Suprapubic skin (tissue), 4 donors: Measurements from ENCODE around the gene TTYH1.
"Not testable (repeated sequence)": the region's sequence is repeated elsewhere in the genome, so short reads cannot be mapped to it uniquely, and the experiment has no call there.

Experiments used
- CTCF ChIP-seq, 2 donors: fragments of 200-600 bp in 1 of 2; fragments of 450-650 bp in 1 of 2; sonication (generic) in 1 of 2; IDR thresholded peaks; one replicate each; pipeline ENCODE4 v1.5.1; 2016 to 2019; ENCODE audit warnings: antibody characterized with exemption in 2 of 2, mild to moderate bottlenecking in 1 of 2, moderate library complexity in 1 of 2
- EP300 ChIP-seq: sonication (generic); formaldehyde crosslinking; IDR thresholded peaks from one replicate; pipeline ENCODE4 v1.6.1; 2017; ENCODE audit warnings: antibody characterized with exemption
- POLR2A ChIP-seq, 2 donors: fragments of 450-650 bp; IDR thresholded peaks; one replicate each; pipeline ENCODE4 v1.6.1; 2017; ENCODE audit warnings: antibody characterized with exemption in 2 of 2, mild to moderate bottlenecking in 2 of 2, moderate library complexity in 2 of 2
- POLR2AphosphoS5 ChIP-seq, 3 donors: sonication (generic); formaldehyde crosslinking; IDR thresholded peaks; one replicate each; pipeline ENCODE4 v1.6.1; 2017; ENCODE audit warnings: antibody characterized with exemption in 3 of 3

- TF ChIP-seq CTCF (IDR thresholded peaks at IDR 0.05); EP300; POLR2A (IDR thresholded peaks at IDR 0.05); POLR2AphosphoS5 (IDR thresholded peaks at IDR 0.05): not testable (repeated sequence)
These were observed 39.9 kb upstream of the TTYH1 start for GRCh38 chr19:54375181-54375938.
